HCT116 (cell line): ENCODE measurements around the gene GET3.

Experiments
- CTCF ChIP-seq, 3 experiments: fragments of 200-600 bp in 1 of 3; sonication (generic) in 1 of 3; IDR thresholded peaks in 2 of 3; conservative IDR thresholded peaks in 1 of 3; 2 replicates each; pipeline ENCODE4 v1.5.1; 2012 to 2017; ENCODE audit warnings: low read depth in 2 of 3, low read length in 2 of 3, antibody characterized with exemption in 1 of 3, borderline replicate concordance in 1 of 3, control low read depth in 1 of 3, mild to moderate bottlenecking in 1 of 3, mixed read lengths in 1 of 3, mixed run types in 1 of 3, moderate library complexity in 1 of 3; ENCODE audit not compliant: insufficient read depth in 1 of 3
- EGR1 ChIP-seq: IDR thresholded peaks from 2 replicates; pipeline ENCODE4 v1.6.1; 2012; ENCODE audit warnings: low read depth
- EZH2 ChIP-seq: fragments of 200-600 bp; sonication (generic); IDR thresholded peaks from 2 replicates; pipeline ENCODE4 v1.6.1; 2017; ENCODE audit warnings: antibody characterized with exemption, mixed run types
- EZH2phosphoT487 ChIP-seq: fragments of 200-600 bp; IDR thresholded peaks from 2 replicates; pipeline ENCODE4 v1.6.1; 2018; ENCODE audit warnings: antibody characterized with exemption, borderline replicate concordance
- MAX ChIP-seq: IDR thresholded peaks from 2 replicates; pipeline ENCODE4 v1.6.1; 2012
- POLR2A ChIP-seq: IDR thresholded peaks from 2 replicates; pipeline ENCODE4 v1.7.0; 2011; ENCODE audit warnings: borderline replicate concordance; ENCODE audit not compliant: insufficient read depth, insufficient read length; ENCODE audit errors: extremely low read depth
- SIN3A ChIP-seq: IDR thresholded peaks from 2 replicates; pipeline ENCODE4 v1.6.1; 2012; ENCODE audit warnings: low read depth
- YY1 ChIP-seq: IDR thresholded peaks from 2 replicates; pipeline ENCODE4 v1.6.1; 2011; ENCODE audit warnings: low read length, low read depth, moderate library complexity, mild to moderate bottlenecking; ENCODE audit not compliant: insufficient replicate concordance; ENCODE audit errors: extremely low read depth

DNA sequence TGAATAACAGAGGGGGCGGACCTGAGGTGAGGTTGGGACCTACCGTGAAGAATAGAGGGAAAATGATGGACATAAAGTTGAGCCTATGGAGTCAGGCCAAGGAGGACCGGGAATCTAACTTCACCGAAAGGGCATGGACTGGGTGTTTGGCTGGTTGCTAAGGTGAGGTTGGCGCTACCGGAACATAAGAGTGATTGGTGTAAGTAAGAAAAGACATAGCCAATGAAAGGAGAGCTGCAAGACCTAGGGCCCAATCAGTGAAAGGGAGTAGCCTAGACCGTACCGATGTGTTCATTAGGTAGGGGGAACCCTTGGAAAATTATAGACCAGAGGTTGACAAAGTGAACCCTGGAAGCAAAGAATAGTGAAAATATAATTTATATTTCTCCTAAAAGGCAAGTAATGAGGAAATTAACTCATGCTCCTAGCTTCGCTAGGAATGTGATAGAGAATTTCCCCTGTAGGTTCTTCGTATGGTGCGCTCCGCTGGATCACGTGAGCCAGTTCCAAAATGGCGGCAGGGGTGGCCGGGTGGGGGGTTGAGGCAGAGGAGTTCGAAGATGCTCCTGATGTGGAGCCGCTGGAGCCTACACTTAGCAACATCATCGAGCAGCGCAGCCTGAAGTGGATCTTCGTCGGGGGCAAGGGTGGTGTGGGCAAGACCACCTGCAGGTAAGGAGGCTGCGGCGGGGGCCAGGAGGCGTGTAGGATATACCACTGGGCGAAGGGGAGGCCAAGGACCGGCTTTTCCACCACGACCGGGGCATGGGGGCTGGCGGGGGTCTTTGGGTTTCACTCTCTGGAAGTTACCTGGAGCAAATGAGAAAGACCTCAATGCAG, at the start of gene GET3:
- TF ChIP-seq CTCF (IDR thresholded peaks at IDR 0.05 in 2 of 3, conservative IDR thresholded peaks at IDR 0.05 in 1 of 3; ENCODE audit: borderline replicate concordance in 1 of 3, insufficient read depth in 1 of 3, low read depth in 2 of 3, low read length in 2 of 3) (no peak), EZH2 (no peak), POLR2A (peak; percentile 81), EGR1 (no peak; the same call in 1 of the 2 replicates), YY1 (peak; percentile 99), MAX (peak; percentile 83), EZH2phosphoT487 (no peak), SIN3A (0 out of 2 replicates have a peak, but pooled peaks have one; percentile 51)
